GM21528 (cell line): ENCODE measurements around the gene DHX34.
"Not testable (repeated sequence)": the region's sequence is repeated elsewhere in the genome, so short reads cannot be mapped to it uniquely, and the experiment has no call there.

Experiments used
- ATAC-seq: cut with Tn5 transposase; IDR thresholded peaks from one replicate; pipeline ENCODE4 v1.9.1; 2021; ENCODE audit warnings: mild to moderate bottlenecking, moderate library complexity; ENCODE audit not compliant: unreplicated experiment, low FRiP score

DHX34 gene

DNA sequence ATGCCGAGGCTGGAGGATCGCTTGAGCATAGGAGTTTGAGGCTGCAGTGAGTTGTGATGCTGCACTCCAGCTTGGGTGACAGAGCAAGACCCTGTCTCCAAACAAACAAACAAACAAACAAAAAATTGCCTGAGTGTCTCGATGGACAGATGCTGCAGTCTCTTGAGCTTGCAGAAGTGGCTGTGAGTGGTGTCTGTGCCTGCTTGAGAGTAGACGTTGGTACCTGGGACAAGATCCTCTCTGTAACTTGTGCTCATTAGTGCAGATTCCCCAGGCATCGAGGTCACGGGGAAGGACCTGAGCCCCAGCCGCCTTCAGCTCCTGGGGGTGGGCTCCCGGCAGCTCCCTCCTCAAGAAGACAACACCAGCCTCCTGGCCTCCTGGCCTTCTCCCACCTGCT is 25.7 kb upstream of the DHX34 start:
- ATAC-seq: no peak

DNA sequence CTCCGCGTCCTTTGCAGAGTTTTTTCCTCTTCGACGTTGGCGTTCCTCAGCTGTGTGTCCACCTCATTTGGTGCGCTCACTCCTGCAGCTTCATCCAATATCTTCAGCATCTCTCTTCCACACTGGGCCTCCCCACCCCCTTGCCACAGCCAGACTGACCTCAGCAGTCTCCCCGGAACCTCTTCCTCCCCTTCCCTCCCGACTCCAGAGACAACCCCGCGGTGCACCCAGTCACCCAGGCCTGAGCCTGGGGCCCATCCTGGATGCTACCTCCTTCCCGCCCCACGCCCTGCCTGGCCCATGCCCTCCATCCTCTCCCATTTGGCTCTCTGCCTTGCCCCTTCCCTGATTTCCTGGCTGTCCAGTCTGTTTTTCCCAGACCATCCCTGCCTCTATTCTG is 25.2 kb upstream of the DHX34 start:
- no peak for ATAC-seq

- no peak for ATAC-seq
Observed at GRCh38 chr19:47324502-47324901, 24.6 kb upstream of the DHX34 start.

- ATAC-seq: no peak
Observed at GRCh38 chr19:47330466-47330869, 18.6 kb upstream of the DHX34 start.

DNA sequence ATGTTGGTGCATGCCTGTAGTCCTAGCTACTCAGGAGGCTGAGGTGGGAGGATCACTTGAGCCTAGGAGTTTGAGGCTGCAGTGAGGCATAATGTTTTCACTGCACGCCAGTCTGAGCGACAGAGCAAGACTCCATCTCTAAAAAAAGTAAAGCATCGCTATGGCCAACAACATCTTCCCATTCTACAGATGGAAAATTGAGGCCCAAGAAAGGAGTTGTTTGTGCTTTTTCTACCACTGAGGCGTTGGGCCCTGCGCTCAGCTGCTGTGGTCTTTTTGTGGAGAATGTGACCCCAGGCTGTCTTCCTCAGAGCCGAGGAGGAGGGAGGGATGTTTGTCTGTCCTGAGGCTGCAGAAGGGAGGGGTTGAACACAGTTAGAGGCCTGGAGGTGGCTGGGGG is 17.6 kb upstream of the DHX34 start:
- ATAC-seq: no peak

DNA sequence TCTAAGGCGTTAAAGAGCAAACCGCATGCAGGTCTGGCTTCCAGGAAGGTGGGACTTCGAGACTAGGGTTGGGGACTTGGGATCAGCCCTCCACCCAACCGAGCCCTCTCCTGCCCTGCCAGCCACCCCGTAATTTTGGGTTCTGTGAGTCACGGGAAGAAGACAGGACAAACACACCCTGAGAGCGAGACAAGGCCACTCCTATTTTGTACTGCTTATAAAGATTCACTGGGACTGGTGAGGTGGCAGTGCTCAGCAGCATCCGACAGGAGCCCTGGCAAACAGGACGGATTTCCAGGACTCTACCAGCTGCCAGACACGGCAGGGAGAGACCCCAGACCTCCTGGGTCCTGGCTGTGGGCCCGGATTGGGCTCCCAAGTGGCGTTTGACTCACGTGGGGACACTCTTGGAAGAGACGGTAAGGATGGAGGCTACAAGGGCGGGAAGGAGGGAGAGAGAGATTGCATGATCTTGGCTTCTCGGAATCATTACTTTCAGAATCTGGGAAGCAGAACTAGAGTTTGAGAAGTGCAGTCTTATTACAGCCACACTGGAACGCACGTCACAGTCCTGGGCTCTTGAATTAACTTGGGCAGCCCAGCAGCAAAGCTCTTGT is 17.1 kb upstream of the DHX34 start, which contains the start of gene C5AR2:
Gene C5AR2, plus strand, starts transcription at position 245 of the 617 bp plus-strand sequence. CDS start 8,625 bp downstream, outside the sequence.
- no peak for ATAC-seq

GRCh38 chr19:47336765-47337718 is 12.1 kb upstream of the DHX34 start:
- not testable (repeated sequence) for ATAC-seq

GRCh38 chr19:47339196-47339880 is 9.8 kb upstream of the DHX34 start:
- ATAC-seq: no peak

GRCh38 chr19:47340477-47341208 is 8.5 kb upstream of the DHX34 start:
- no peak for ATAC-seq

GRCh38 chr19:47341734-47342133 is 7.4 kb upstream of the DHX34 start:
- no peak for ATAC-seq

- ATAC-seq: no peak
Observed at GRCh38 chr19:47343194-47343802, 5.8 kb upstream of the DHX34 start.

DNA sequence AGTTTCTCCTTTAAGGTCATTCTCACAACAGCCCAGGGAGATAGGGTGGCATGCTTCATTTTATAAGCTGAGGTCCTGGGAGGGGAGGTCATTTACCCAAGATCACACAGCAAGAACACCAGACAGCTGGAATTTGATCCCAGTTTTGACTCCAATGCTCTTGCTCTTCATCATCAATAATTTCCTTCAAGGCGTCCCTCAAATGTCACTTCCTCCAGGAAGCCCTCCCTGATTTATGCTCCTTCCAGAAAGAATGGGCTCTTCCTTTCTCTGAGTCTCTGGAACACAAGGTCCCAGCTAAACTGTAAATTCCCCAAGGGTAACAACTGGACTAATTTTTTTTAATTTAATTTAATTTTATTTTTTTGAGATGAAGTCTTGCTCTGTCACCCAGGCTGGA is 4.7 kb upstream of the DHX34 start:
- ATAC-seq: no peak

DNA sequence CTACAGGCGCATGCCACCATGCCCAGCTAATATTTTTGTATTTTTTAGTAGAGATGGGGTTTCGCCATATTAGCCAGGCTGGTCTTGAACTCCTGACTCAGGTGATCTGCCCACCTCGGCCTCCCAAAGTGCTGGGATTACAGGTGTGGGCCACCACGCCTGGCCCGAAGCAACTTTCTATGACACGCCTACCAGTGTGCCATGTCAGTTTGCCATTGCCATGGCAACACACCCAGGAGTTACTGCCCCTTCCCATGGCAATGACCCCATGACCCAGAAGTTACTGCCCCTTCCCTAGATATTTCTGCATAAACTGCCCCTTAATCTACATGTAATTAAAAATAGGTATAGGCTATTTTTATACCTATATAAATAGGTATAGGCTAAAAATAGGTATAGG is 3.1 kb upstream of the DHX34 start:
- not testable (repeated sequence) for ATAC-seq

DNA sequence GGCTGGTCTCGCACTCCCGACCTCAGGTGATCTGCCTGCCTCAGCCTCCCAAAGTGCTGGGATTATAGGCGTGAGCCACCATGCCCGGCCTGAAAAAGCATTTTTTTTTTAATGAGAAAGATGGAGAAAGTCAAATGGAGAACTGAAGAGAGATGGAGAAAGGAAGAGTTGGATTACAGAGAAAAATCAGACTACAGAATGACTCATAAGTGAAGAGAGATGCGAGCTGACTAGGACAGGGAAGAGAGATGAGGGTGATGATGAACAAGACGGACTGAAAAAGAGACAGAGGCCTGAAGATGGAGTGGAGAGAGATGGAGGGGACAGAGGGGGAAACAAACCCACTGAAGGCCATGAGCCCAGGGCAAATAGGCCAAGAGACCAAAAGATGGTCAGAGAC is 1.5 kb downstream of the DHX34 start:
- ATAC-seq: no peak

GRCh38 chr19:47351548-47351947 is 2.4 kb downstream of the DHX34 start:
- ATAC-seq: no peak

GRCh38 chr19:47352095-47352494 is 3.0 kb downstream of the DHX34 start:
- no peak for ATAC-seq

- no peak for ATAC-seq
Observed at GRCh38 chr19:47353307-47353712, 4.2 kb downstream of the DHX34 start.

DNA sequence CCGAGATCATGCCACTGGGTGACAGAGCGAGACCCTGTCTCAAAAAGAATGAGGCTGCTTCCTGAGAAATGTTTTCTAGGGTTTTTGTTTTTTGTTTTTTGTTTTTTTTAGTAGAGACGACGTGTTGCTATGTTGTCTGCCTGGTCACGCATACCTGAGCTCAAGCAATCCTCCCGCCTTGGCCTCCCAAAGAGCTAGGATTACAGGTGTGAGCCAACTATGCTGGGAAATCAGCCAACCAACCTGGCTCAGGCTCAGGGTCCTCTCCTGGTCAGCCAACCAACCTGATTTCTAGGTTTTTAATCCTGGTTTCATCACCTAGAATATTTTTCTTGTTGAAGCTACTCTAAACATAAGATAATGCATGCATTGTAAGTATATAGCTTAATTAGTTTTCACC is 7.8 kb downstream of the DHX34 start:
- ATAC-seq: no peak

DNA sequence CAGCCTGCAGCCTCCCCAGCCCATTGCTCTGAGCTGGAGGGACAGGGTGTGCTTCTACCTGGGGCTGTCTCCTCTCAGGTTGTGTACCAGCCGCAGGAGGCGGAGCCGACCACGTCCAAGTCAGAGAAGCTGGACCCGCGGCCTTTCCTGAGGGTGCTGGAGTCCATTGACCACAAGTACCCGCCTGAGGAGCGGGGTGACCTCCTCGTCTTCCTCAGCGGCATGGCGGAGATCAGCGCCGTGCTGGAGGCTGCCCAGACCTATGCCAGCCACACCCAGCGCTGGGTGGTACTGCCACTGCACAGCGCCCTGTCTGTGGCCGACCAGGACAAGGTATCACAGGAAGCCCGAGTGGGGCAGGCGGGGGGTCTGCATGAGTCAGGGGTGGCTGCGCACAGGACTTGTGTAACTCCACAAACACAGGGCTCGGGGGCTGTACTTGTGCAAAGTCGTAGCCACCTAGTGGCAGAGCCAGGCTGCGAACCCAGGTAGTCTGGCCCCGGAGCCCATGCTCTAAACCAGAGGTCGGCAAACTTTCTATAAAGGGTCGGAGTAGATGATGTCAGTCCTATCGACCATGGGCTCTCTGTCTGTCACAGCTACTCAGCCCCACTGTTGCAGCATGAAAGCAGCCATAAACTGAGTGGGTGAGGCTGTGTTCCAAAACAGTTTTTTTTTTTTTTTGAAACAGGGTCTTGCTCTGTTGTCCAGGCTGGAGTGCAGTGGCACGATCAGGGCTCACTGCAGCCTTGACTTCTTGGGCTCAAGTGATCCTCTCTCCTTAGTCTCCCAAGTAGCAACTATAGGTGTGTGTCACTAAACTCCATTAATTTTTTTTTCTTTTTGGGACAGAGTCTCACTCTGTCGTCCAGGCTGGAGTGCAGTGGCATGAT is 8.9 kb downstream of the DHX34 start:
- no peak for ATAC-seq
